ENCODE data around the gene TTC7B.

Gene TTC7B

GRCh38 chr14:90489306-90489705 is 326.9 kb downstream of the TTC7B start:
- no peak for DNase-seq (ENCODE audit: low spot score)

GRCh38 chr14:90488256-90488655 is 328.0 kb downstream of the TTC7B start:
- DNase-seq (ENCODE audit: low spot score) = no peak

GRCh38 chr14:90487462-90487861 is 328.8 kb downstream of the TTC7B start:
- no peak for DNase-seq (ENCODE audit: low spot score)

- DNase-seq (ENCODE audit: low spot score) = no peak
Measured at GRCh38 chr14:90487031-90487430, 329.2 kb downstream of the TTC7B start.

DNA sequence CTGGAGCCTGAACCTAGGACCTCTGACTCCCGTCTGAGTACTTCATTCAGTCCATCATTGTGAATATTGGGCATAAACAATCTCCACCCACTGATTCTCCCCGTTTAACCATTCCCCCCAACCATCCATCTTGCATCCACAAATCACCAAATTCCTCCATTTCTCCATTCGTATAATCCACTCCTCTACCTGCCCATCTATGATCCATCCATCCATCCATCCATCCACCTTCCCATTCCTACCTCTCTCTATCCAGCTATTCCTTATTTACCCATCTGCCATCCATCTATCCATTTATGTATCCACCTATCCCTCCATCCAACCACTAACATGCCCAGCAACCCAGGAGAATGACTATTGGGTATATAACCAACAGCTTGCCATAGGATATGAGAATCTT is 331.9 kb downstream of the TTC7B start:
- DNase-seq (ENCODE audit: low spot score) = no peak

GRCh38 chr14:90483571-90483974 is 332.7 kb downstream of the TTC7B start:
- DNase-seq (ENCODE audit: low spot score) = no peak

DNA sequence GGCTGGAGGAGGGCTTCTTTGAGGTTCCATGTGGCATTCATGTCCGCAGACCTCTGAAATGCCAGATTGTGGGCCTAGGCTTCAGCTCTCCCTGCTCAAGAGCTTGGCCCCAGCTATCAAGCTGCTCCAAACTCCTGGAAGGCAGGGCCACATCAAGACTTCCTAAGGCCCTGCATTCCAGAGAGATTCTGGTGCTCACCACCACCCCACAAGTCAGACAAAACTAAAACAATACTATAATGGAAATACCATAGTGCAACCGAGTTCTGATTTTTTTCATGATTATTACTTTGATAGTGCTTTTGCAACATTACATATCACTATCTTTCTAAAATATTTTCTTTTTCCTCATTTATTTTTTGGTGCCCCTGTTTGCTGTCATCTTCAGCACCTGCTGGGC is 333.1 kb downstream of the TTC7B start:
- no peak for DNase-seq (ENCODE audit: low spot score)

- DNase-seq (ENCODE audit: low spot score) = no peak
Measured at GRCh38 chr14:90475298-90475697, 340.9 kb downstream of the TTC7B start.
